SK-N-SH treated with all-trans-retinoic acid at 6 μM for 48 hours (cell line): ENCODE measurements around the gene PPP1R3E.

ENCODE experiments used
- ARNTL ChIP-seq: fragments of 450-650 bp; formaldehyde crosslinking; IDR thresholded peaks from 2 replicates; pipeline ENCODE4 v1.5.0; 2020; ENCODE audit warnings: low read depth, mild to moderate bottlenecking, moderate library complexity, borderline replicate concordance
- BACH2 ChIP-seq: fragments of 250-450 bp; sonication (Bioruptor Pico); IDR thresholded peaks from 2 replicates; pipeline ENCODE4 v1.9.0; 2021; ENCODE audit warnings: mild to moderate bottlenecking, borderline replicate concordance
- CSDC2 ChIP-seq: fragments of 250-450 bp; sonication (Bioruptor Pico); IDR thresholded peaks from 2 replicates; pipeline ENCODE4 v1.5.0; 2020; ENCODE audit warnings: mild to moderate bottlenecking, moderate library complexity
- GLIS3 ChIP-seq: fragments of 250-450 bp; sonication (Bioruptor Pico); IDR thresholded peaks from 2 replicates; pipeline ENCODE4 v1.5.0; 2020; ENCODE audit warnings: mild to moderate bottlenecking, moderate library complexity
- TCF4 ChIP-seq: fragments of 250-450 bp; sonication (Bioruptor Pico); IDR thresholded peaks from 2 replicates; pipeline ENCODE4 v1.8.0; 2021; ENCODE audit warnings: mild to moderate bottlenecking, moderate library complexity, borderline replicate concordance
- TF ChIP-seq, protein P1 (sequence below): fragments of 250-450 bp; sonication (Bioruptor Pico); IDR thresholded peaks from 2 replicates; pipeline ENCODE4 v1.8.0; 2021; ENCODE audit warnings: low read depth, mild to moderate bottlenecking, moderate library complexity, borderline replicate concordance

DNA sequence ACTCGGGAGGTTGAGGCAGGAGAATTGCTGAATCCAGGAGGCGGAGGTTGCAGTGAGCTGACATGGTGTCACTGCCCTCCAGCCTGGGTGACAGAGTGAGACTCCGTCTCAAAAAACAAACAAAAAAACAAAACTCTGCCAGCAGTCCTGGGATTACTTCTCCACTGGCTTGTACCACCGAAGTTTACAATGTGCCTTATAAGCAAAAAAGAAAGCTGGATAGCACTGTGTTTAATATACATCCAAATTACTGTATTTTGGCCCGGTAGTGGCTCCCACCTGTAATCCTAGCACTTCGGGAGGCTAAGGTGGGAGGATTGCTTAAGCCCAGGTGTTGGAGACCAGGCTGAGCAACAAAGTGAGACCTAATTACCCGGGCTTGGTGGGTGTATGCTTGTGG is 33.5 kb downstream of the PPP1R3E start:
- TF ChIP-seq BACH2 (no peak), CSDC2 (CRISPR knock-in tag) (no peak), ARNTL (no peak), TCF4 (CRISPR knock-in tag) (no peak), GLIS3 (CRISPR knock-in tag) (no peak)
- TF ChIP-seq, protein P1, sequence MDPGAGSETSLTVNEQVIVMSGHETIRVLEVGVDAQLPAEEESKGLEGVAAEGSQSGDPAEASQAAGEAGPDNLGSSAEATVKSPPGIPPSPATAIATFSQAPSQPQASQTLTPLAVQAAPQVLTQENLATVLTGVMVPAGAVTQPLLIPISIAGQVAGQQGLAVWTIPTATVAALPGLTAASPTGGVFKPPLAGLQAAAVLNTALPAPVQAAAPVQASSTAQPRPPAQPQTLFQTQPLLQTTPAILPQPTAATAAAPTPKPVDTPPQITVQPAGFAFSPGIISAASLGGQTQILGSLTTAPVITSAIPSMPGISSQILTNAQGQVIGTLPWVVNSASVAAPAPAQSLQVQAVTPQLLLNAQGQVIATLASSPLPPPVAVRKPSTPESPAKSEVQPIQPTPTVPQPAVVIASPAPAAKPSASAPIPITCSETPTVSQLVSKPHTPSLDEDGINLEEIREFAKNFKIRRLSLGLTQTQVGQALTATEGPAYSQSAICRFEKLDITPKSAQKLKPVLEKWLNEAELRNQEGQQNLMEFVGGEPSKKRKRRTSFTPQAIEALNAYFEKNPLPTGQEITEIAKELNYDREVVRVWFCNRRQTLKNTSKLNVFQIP (CRISPR knock-in tag) = no peak
